Erythroblast (primary cell): ENCODE measurements around the gene TMEM131.

ENCODE experiments used
- GATA1 ChIP-seq: IDR thresholded peaks from 2 replicates; pipeline ENCODE4 v1.6.1; 2011; ENCODE audit warnings: low read depth, mild to moderate bottlenecking, control low read depth, low read length, moderate library complexity
- POLR2A ChIP-seq: IDR thresholded peaks from 2 replicates; pipeline ENCODE4 v1.6.1; 2011; ENCODE audit warnings: mild to moderate bottlenecking, low read length

GRCh38 chr2:97712693-97713295, 283.0 kb downstream of the TMEM131 start:
- TF ChIP-seq POLR2A = no peak
- no peak for TF ChIP-seq GATA1
